H9 (cell line): ENCODE results near the gene MAP4K3. TPM values are rescaled to one million over a fixed set of nuclear protein-coding genes. Genes with fewer than 3 reads are reported as not detected.

ENCODE experiments used
- DNase-seq: peaks from one replicate; pipeline ENCODE4 v3.0.0-alpha.2; 2017
- H2AFZ ChIP-seq: one replicate; pipeline ENCODE4 v1.6.1; 2013; ENCODE audit warnings: mild to moderate bottlenecking, low read length, control low read depth, moderate library complexity
- H2AK5ac ChIP-seq: 2 replicates; pipeline ENCODE4 v1.6.1; 2013; ENCODE audit warnings: low read length, control low read depth, mixed read lengths; ENCODE audit not compliant: insufficient read length
- H2BK120ac ChIP-seq: one replicate; pipeline ENCODE4 v1.6.1; 2013; ENCODE audit warnings: low read depth, mild to moderate bottlenecking, low read length, control low read depth, inconsistent platforms; ENCODE audit not compliant: poor library complexity, severe bottlenecking
- H2BK12ac ChIP-seq: 2 replicates; pipeline ENCODE4 v1.6.1; 2013; ENCODE audit warnings: low read length, control low read depth, mixed read lengths, low read depth; ENCODE audit not compliant: insufficient read length
- H2BK15ac ChIP-seq: 2 replicates; pipeline ENCODE4 v1.6.1; 2013; ENCODE audit warnings: low read depth, low read length, control low read depth
- H2BK20ac ChIP-seq: one replicate; pipeline ENCODE4 v1.6.1; 2013; ENCODE audit warnings: low read depth, mild to moderate bottlenecking, low read length, control low read depth, inconsistent platforms; ENCODE audit not compliant: poor library complexity, severe bottlenecking
- H2BK5ac ChIP-seq: 2 replicates; pipeline ENCODE4 v1.6.1; 2013; ENCODE audit warnings: low read length, control low read depth, mixed read lengths; ENCODE audit not compliant: insufficient read length
- H3K14ac ChIP-seq: 2 replicates; pipeline ENCODE4 v1.6.1; 2013; ENCODE audit warnings: low read length, control low read depth; ENCODE audit not compliant: insufficient read depth
- H3K18ac ChIP-seq: 2 replicates; pipeline ENCODE4 v1.6.1; 2013; ENCODE audit warnings: low read depth, mild to moderate bottlenecking, mixed read lengths, low read length, control low read depth; ENCODE audit not compliant: insufficient read length
- H3K23ac ChIP-seq: 2 replicates; pipeline ENCODE4 v1.6.1; 2013; ENCODE audit warnings: low read length, control low read depth, mixed read lengths, low read depth; ENCODE audit not compliant: insufficient read length
- H3K23me2 ChIP-seq: 2 replicates; pipeline ENCODE4 v1.6.1; 2013; ENCODE audit warnings: low read depth, mild to moderate bottlenecking, mixed read lengths, low read length, control low read depth; ENCODE audit not compliant: insufficient read length, poor library complexity, severe bottlenecking
- H3K27ac ChIP-seq: 2 replicates; pipeline ENCODE4 v1.5.1; 2013; ENCODE audit warnings: low read length, control low read depth, mixed read lengths, low read depth; ENCODE audit not compliant: insufficient read length
- H3K27me3 ChIP-seq: 2 replicates; pipeline ENCODE4 v1.6.1; 2013; ENCODE audit warnings: low read length, control low read depth, inconsistent platforms; ENCODE audit not compliant: insufficient read depth
- H3K4ac ChIP-seq: 2 replicates; pipeline ENCODE4 v1.6.1; 2013; ENCODE audit warnings: low read depth, mild to moderate bottlenecking, control low read depth, inconsistent platforms, low read length, moderate library complexity
- H3K4me1 ChIP-seq: 2 replicates; pipeline ENCODE4 v1.6.1; 2013; ENCODE audit warnings: low read length, control low read depth, inconsistent platforms; ENCODE audit not compliant: insufficient read depth
- H3K4me2 ChIP-seq: 2 replicates; pipeline ENCODE4 v1.6.1; 2013; ENCODE audit warnings: low read length, control low read depth, mixed read lengths; ENCODE audit not compliant: insufficient read length, insufficient read depth
- H3K56ac ChIP-seq: 2 replicates; pipeline ENCODE4 v1.6.1; 2013; ENCODE audit warnings: low read depth, mild to moderate bottlenecking, mixed read lengths, low read length, control low read depth; ENCODE audit not compliant: insufficient read length
- H3K79me1 ChIP-seq: 2 replicates; pipeline ENCODE4 v1.6.1; 2013; ENCODE audit warnings: low read depth, mild to moderate bottlenecking, moderate library complexity, low read length, control low read depth, inconsistent platforms; ENCODE audit not compliant: insufficient read depth, poor library complexity, severe bottlenecking
- H3K79me2 ChIP-seq: 2 replicates; pipeline ENCODE4 v1.6.1; 2013; ENCODE audit warnings: low read length, control low read depth, inconsistent platforms; ENCODE audit not compliant: insufficient read depth
- H3K9ac ChIP-seq: 2 replicates; pipeline ENCODE4 v1.6.1; 2013; ENCODE audit warnings: low read length, control low read depth, mixed read lengths; ENCODE audit not compliant: insufficient read length; ENCODE audit errors: extremely low read depth
- H3K9me3 ChIP-seq: one replicate; pipeline ENCODE4 v1.6.1; 2013; ENCODE audit warnings: low read depth, low read length, inconsistent platforms; ENCODE audit not compliant: control insufficient read depth
- H3T11ph ChIP-seq: one replicate; pipeline ENCODE4 v1.6.1; 2013; ENCODE audit warnings: mild to moderate bottlenecking, low read length, control low read depth, inconsistent platforms
- H4K20me1 ChIP-seq: one replicate; pipeline ENCODE4 v1.6.1; 2013; ENCODE audit not compliant: control insufficient read depth, insufficient read length, insufficient read depth
- H4K5ac ChIP-seq: 2 replicates; pipeline ENCODE4 v1.6.1; 2013; ENCODE audit warnings: low read depth, mild to moderate bottlenecking, mixed read lengths, low read length, control low read depth; ENCODE audit not compliant: insufficient read length
- H4K8ac ChIP-seq: replicated peaks from 2 replicates; pipeline ENCODE4 v1.6.1; 2013; ENCODE audit warnings: low read length, control low read depth, mixed read lengths, low read depth; ENCODE audit not compliant: insufficient read length
- H4K91ac ChIP-seq: 2 replicates; pipeline ENCODE4 v1.6.1; 2013; ENCODE audit warnings: low read depth, mild to moderate bottlenecking, moderate library complexity, mixed read lengths, low read length, control low read depth; ENCODE audit not compliant: insufficient read length
- H3K27ac Mint-ChIP-seq, 3 experiments: 2 replicates in 2 of 3; 3 replicates in 1 of 3; pipeline ENCODE4 v1.8.0; 2020 to 2021; ENCODE audit warnings: mixed read lengths in 3 of 3, mild to moderate bottlenecking in 1 of 3, moderate library complexity in 1 of 3
- H3K27me3 Mint-ChIP-seq: 2 replicates; pipeline ENCODE4 v1.8.0; 2021; ENCODE audit warnings: low read depth, mild to moderate bottlenecking, moderate library complexity, mixed read lengths
- H3K36me3 Mint-ChIP-seq, 3 experiments: 2 replicates in 2 of 3; 3 replicates in 1 of 3; pipeline ENCODE4 v1.8.0; 2020 to 2021; ENCODE audit warnings: low read depth in 3 of 3, mixed read lengths in 3 of 3; ENCODE audit not compliant: insufficient read depth in 1 of 3
- H3K4me1 Mint-ChIP-seq, 2 experiments: 2 replicates each; pipeline ENCODE4 v1.8.0; 2020; ENCODE audit warnings: mixed read lengths in 2 of 2
- H3K4me3 Mint-ChIP-seq, 2 experiments: 2 replicates in 1 of 2; 3 replicates in 1 of 2; pipeline ENCODE4 v1.8.0; 2020 to 2021; ENCODE audit warnings: mild to moderate bottlenecking in 2 of 2, mixed read lengths in 2 of 2, moderate library complexity in 1 of 2
- H3K9me3 Mint-ChIP-seq, 2 experiments: 2 replicates in 1 of 2; 3 replicates in 1 of 2; pipeline ENCODE4 v1.8.0; 2020; ENCODE audit warnings: mild to moderate bottlenecking in 2 of 2, mixed read lengths in 2 of 2, moderate library complexity in 1 of 2
- CTCF ChIP-seq: fragments of 200-600 bp; sonication (generic); conservative IDR thresholded peaks from 3 replicates; pipeline ENCODE4 v1.8.0; 2021; ENCODE audit warnings: antibody characterized with exemption, mild to moderate bottlenecking
- WGBS: extraction: QIAGEN DNeasy Blood & Tissue Kit; methylation state at CpG from one replicate; pipeline ENCODE4 v1.1.7; 2013; ENCODE audit warnings: missing lambda C conversion rate, low lambda C conversion rate, mixed read lengths; ENCODE audit not compliant: insufficient read length; ENCODE audit errors: extremely low coverage; 5-methylcytosine and 5-hydroxymethylcytosine counted together
- total RNA-seq: library from RNA; stranded (reverse); gene quantifications from 2 replicates; pipeline ENCODE4 v1.2.1, GENCODE V29; 2021

The MAP4K3 gene
- total RNA-seq, 1 experiment from 2014 or later, result 37.9 TPM

GRCh38 chr2:39422700-39423099 is 14.4 kb downstream of the MAP4K3 start:
- no peaks in the 10 kb centered on the region; a peak in 1 of 5 replicates for H3K9me3 Mint-ChIP-seq
- H4K20me1 ChIP-seq, result no peaks in the 10 kb centered on the region
- H3K9ac ChIP-seq, result no peak overlapping the region
- no peak overlapping the region for H3K27ac ChIP-seq
- no peak overlapping the region for H2BK120ac ChIP-seq
- H3K27me3 Mint-ChIP-seq, result no peaks in the 10 kb centered on the region
- no peak overlapping the region for H4K5ac ChIP-seq
- no peak overlapping the region for H2BK20ac ChIP-seq
- no peak overlapping the region for H2BK15ac ChIP-seq
- no peak overlapping the region for H2AK5ac ChIP-seq
- TF ChIP-seq CTCF, result no peak
- no peak overlapping the region for H3K4ac ChIP-seq
- no peak overlapping the region for H3K4me3 Mint-ChIP-seq
- no peak overlapping the region for H3K4me2 ChIP-seq
- peaks cover 37% of the 10 kb centered on the region for H3K79me2 ChIP-seq
- peaks cover 47 to 51% of the 10 kb centered on the region in 2 experiments for H3K4me1 Mint-ChIP-seq
- H3K27me3 ChIP-seq, result no peaks in the 10 kb centered on the region
- no peaks in the 10 kb centered on the region for H3K79me1 ChIP-seq
- no peak overlapping the region for H2BK12ac ChIP-seq
- no peaks in the 10 kb centered on the region for H3K9me3 ChIP-seq
- H3K36me3 Mint-ChIP-seq, result peaks cover 0 to 5% (median 0%) of the 10 kb centered on the region in 3 experiments; a peak in 3 of 7 replicates
- H3K4me1 ChIP-seq, result peaks cover 10% of the 10 kb centered on the region
- no peak overlapping the region for H2AFZ ChIP-seq
- H3K27ac Mint-ChIP-seq, result no peak overlapping the region
- no peak overlapping the region for H3K56ac ChIP-seq
- H3T11ph ChIP-seq, result no peak overlapping the region
- no peak overlapping the region for H3K18ac ChIP-seq
- H4K8ac ChIP-seq, result no peak overlapping the region
- no peak overlapping the region for H3K14ac ChIP-seq
- H2BK5ac ChIP-seq, result no peak overlapping the region
- WGBS, result no CpG with 5 or more reads among the region's 1 CpG
- no peak overlapping the region for H4K91ac ChIP-seq
- DNase-seq, result no peak
- H3K23me2 ChIP-seq, result no peaks in the 10 kb centered on the region
- H3K23ac ChIP-seq, result no peak overlapping the region
